HCT116 (cell line): ENCODE data around the gene ITM2C.

ENCODE experiments used
- CEBPB ChIP-seq: IDR thresholded peaks from 2 replicates; pipeline ENCODE4 v1.6.1; 2012; ENCODE audit warnings: low read depth
- EGR1 ChIP-seq: IDR thresholded peaks from 2 replicates; pipeline ENCODE4 v1.6.1; 2012; ENCODE audit warnings: low read depth
- EZH2phosphoT487 ChIP-seq: fragments of 200-600 bp; IDR thresholded peaks from 2 replicates; pipeline ENCODE4 v1.6.1; 2018; ENCODE audit warnings: antibody characterized with exemption, borderline replicate concordance
- POLR2A ChIP-seq: IDR thresholded peaks from 2 replicates; pipeline ENCODE4 v1.7.0; 2011; ENCODE audit warnings: borderline replicate concordance; ENCODE audit not compliant: insufficient read depth, insufficient read length; ENCODE audit errors: extremely low read depth
- POLR2AphosphoS5 ChIP-seq: IDR thresholded peaks from 2 replicates; pipeline ENCODE4 v1.6.1; 2011; ENCODE audit warnings: mild to moderate bottlenecking, low read depth, low read length, moderate library complexity
- RAD21 ChIP-seq: IDR thresholded peaks from 2 replicates; pipeline ENCODE4 v1.6.1; 2012; ENCODE audit warnings: low read depth, mild to moderate bottlenecking
- TCF7L2 ChIP-seq: IDR thresholded peaks from 2 replicates; pipeline ENCODE4 v1.7.0; 2011; ENCODE audit warnings: borderline replicate concordance, inconsistent platforms; ENCODE audit not compliant: insufficient read depth, insufficient read length; ENCODE audit errors: extremely low read depth
- ZNF274 ChIP-seq: fragments of 200-500 bp; sonication (Bioruptor generic); IDR thresholded peaks from 2 replicates; pipeline ENCODE4 v1.6.1; 2014; ENCODE audit warnings: mild to moderate bottlenecking, low read depth, low read length, inconsistent platforms
- TF ChIP-seq, protein P1 (sequence below), 3 experiments: fragments of 200-600 bp in 1 of 3; sonication (generic) in 1 of 3; IDR thresholded peaks in 2 of 3; conservative IDR thresholded peaks in 1 of 3; 2 replicates each; pipeline ENCODE4 v1.5.1; 2012 to 2017; ENCODE audit warnings: low read depth in 2 of 3, low read length in 2 of 3, antibody characterized with exemption in 1 of 3, borderline replicate concordance in 1 of 3, control low read depth in 1 of 3, mild to moderate bottlenecking in 1 of 3, mixed read lengths in 1 of 3, mixed run types in 1 of 3, moderate library complexity in 1 of 3; ENCODE audit not compliant: insufficient read depth in 1 of 3
- TF ChIP-seq, protein P2 (sequence below): IDR thresholded peaks from 2 replicates; pipeline ENCODE4 v1.6.1; 2011; ENCODE audit warnings: mild to moderate bottlenecking, low read length, moderate library complexity; ENCODE audit not compliant: insufficient replicate concordance; ENCODE audit errors: extremely low read depth

DNA sequence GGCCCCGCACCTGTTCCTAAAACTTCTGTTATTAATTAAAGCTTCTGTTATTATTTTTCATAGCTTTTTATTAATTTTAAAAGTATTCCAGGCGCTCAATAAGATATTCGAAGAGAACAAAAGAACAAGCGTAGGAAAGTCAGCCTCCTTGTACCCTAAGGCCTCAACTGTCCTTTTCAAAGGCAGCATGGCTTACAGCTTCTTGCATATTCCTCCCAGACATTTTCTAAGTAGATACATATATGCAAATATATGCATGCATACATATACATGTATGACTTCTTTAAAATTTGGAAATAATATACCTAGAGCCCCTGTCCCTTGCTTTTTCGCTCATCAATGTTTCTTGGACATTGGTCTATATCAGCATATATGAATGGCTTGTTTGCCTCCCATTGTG lies 48.0 kb downstream of the ITM2C start:
- no peak for TF ChIP-seq EZH2phosphoT487
- no peak for TF ChIP-seq POLR2AphosphoS5
- TF ChIP-seq, protein P1, sequence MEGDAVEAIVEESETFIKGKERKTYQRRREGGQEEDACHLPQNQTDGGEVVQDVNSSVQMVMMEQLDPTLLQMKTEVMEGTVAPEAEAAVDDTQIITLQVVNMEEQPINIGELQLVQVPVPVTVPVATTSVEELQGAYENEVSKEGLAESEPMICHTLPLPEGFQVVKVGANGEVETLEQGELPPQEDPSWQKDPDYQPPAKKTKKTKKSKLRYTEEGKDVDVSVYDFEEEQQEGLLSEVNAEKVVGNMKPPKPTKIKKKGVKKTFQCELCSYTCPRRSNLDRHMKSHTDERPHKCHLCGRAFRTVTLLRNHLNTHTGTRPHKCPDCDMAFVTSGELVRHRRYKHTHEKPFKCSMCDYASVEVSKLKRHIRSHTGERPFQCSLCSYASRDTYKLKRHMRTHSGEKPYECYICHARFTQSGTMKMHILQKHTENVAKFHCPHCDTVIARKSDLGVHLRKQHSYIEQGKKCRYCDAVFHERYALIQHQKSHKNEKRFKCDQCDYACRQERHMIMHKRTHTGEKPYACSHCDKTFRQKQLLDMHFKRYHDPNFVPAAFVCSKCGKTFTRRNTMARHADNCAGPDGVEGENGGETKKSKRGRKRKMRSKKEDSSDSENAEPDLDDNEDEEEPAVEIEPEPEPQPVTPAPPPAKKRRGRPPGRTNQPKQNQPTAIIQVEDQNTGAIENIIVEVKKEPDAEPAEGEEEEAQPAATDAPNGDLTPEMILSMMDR (IDR thresholded peaks at IDR 0.05 in 2 of 3, conservative IDR thresholded peaks at IDR 0.05 in 1 of 3; ENCODE audit: borderline replicate concordance in 1 of 3, insufficient read depth in 1 of 3, low read depth in 2 of 3, low read length in 2 of 3): no peak
- no peak for TF ChIP-seq ZNF274
- TF ChIP-seq RAD21: no peak
- no peak for TF ChIP-seq POLR2A
- TF ChIP-seq, protein P2, sequence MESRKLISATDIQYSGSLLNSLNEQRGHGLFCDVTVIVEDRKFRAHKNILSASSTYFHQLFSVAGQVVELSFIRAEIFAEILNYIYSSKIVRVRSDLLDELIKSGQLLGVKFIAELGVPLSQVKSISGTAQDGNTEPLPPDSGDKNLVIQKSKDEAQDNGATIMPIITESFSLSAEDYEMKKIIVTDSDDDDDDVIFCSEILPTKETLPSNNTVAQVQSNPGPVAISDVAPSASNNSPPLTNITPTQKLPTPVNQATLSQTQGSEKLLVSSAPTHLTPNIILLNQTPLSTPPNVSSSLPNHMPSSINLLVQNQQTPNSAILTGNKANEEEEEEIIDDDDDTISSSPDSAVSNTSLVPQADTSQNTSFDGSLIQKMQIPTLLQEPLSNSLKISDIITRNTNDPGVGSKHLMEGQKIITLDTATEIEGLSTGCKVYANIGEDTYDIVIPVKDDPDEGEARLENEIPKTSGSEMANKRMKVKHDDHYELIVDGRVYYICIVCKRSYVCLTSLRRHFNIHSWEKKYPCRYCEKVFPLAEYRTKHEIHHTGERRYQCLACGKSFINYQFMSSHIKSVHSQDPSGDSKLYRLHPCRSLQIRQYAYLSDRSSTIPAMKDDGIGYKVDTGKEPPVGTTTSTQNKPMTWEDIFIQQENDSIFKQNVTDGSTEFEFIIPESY: no peak
- no peak for TF ChIP-seq EGR1
- TF ChIP-seq CEBPB: no peak
- no peak for TF ChIP-seq TCF7L2
